GM21360 (cell line): Measurements from ENCODE around the gene SPECC1L.

ENCODE experiments used
- ATAC-seq: cut with Tn5 transposase; IDR thresholded peaks from one replicate; pipeline ENCODE4 v1.9.1; 2021; ENCODE audit warnings: mild to moderate bottlenecking, moderate library complexity; ENCODE audit not compliant: unreplicated experiment

The SPECC1L gene

DNA sequence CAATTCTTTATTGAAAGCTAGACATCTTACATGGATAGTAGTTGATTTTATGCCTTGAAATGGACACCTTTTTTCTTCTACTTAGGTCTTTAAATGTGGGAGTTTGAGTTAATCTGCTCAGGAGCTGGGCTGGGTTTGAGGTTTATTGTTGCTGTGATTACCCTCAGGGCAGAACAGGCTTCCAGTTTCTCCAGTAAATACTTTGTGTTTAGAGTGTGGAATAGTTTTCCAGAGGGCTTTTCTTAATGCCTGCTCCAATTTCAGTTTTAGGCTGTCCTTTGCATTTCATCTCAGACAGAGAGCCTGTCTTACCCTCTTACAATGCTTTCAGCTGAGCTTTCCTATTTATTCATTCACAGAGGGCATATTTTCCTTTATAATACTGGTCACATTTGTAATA lies 86.9 kb downstream of the SPECC1L start:
- ATAC-seq, result no peak

DNA sequence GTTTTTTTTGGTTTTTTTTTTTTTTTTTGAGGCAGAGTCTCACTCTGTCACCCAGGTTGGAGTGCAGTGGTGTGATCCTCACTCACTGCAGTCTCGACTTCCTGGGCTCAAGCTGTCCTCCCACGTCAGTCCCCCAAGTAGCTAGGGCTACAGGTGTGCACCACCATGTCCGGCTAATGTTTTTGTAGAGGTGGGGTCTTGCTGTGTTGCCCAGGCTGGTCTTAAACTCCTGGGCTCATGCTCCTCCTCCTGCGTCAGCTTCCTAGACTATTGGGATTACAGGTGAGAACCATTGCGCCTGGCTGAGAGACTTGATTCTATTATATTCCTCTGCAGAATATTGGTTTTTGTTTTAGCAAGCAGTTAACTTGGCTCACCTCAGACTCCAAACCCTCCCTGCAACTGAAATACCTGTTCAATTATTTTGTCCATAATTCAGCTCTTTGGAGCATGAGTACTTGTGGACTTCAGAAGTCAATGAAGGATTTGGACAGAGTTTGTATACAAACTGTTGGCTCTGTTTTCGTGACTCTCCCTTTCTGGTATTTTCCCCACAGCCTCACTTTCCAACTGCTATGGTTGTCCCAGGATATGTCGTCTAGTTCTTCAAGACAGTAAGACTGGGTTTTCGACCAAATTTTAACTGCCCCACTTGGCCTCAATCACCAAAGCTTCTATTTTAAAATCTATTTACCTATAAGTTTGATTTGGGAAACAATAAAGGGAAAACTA lies 87.6 kb downstream of the SPECC1L start:
- ATAC-seq, result no peak

DNA sequence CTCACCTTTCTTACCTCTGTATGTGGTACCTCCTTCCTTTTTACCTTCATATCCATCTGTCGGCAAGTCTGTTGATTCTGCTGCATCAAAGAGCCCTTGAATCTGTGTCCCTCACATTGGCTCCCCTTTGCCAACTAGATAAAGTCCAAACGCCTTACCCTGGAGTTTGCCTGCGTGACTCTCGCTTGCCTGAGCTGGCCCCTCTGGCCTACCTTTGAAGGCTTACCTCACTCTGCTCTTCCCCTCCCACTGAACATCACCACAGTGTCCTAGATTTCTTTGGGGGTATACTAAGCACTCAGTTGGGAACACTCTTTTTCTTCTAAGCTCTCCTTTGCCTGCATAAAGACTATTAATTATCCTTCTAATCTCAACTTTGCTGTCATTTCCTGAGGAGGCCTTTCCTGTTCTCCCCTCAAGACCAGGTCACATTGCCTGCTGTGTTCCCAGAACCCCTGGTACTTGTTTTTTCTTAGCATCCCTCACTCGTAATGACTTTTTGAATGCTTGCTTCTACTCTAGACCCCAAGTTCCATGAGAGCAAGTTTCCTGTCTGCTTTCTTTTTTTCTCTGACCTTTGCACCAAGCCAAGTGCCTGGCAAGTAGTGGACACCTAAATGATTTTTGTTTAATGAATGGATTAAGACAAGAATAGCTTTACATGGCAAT lies 89.0 kb downstream of the SPECC1L start:
- ATAC-seq, result no peak

DNA sequence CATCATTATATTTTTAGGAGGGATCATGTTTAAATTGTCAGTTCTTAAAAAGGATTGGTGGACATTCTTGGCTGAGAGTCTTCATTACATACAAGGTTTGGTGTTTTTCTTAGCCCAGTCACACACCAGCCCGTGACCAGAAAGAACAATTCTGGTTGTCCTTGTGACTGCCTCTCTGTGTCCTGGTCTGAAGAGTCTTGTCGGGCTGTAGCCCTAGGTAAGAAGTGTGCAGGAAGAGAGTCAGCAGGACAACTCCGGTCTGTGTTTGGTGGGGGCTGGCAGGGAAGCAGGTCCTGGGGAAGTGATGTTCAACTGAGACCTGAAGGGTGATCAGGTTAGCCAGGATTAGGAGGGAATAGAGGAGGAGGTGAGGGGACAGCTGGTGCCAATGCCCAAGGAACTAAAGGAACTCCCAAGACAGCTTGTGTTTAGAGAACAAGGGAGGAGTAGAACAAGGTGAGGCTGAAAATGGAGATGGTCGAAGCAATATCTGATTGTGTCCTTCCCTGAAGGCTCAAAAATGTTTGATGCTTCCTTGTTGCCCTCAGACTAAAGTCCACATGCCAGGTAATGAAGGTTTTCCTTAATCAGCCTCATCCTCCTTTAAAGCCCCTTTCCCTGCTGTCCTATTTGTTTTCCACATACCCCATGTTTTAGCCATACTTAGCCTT lies 91.5 kb downstream of the SPECC1L start:
- no peak for ATAC-seq

DNA sequence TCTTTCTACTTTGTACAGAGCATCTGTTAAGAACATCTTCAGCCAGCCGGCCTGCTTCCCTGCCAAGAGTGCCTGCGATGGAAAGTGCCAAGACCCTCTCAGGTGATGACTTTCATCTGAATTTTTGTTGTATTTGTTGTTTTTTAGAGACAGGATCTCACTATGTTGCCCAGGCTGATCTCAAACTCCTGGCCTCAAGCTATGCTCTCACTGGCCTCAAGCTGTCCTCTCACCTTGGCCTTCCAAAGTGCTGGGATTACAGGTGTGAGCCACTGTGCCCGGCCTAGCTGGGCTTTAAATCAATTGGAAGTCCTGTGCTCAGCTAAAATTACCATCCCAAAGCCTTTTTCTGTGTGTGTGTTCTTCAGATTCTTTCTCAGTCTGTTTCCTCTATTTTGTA lies 92.6 kb downstream of the SPECC1L start:
- ATAC-seq, result no peak

DNA sequence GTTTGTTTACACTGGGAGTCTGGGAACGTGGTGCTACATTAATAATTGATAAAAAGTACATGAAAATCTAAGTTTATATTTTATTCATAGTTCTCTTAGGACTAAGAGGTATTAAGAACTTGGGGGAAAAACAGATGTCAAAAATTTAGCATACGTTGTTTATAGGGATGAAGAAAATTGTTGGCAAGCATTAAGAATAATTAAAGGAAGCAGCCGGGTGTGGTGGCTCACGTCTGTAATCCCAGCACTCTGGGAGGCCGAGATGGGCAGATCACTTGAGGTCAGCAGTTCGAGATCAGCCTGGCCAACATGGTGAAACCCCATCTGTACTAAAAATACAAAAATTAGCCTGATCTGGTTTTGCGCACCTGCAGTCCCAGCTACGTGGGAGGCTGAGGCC lies 96.1 kb downstream of the SPECC1L start:
- ATAC-seq, result no peak

DNA sequence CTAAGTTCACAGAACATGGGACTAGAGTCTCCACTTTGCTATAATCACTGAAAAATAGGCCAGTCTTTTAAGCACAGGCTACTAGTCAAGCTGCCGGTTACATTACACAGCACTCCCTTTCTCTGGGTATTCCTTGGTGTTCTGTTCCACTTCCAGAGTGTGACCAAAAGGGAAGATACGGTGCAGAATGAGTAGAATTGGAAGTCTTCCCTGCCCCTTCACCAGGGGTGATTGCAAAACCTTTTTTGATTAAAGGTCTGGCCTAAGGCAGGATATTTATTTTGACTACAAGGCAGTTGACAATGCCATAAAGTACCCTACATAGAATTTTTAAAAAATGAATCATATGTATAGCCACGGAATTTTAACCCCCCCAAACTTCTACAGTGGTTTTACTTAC lies 97.2 kb downstream of the SPECC1L start:
- ATAC-seq, result no peak

DNA sequence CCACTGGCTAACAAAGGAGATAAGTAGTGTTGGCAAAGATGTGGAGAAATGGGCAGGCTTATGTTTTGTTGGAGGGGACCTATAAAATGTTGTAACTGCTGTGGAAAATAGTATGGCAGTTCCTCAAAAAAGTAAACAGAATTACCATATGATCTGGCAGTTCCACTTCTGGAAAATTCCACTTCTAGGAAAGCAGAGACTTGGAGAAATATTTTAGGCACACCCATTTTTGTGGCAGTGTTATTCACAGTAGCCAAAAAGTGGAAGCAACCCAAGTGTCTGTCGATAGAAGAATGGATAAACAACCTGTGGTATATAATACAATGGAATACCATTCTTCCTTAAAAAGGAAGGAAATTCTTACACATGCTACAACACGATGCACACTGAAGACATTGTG lies 99.8 kb downstream of the SPECC1L start:
- ATAC-seq, result no peak

DNA sequence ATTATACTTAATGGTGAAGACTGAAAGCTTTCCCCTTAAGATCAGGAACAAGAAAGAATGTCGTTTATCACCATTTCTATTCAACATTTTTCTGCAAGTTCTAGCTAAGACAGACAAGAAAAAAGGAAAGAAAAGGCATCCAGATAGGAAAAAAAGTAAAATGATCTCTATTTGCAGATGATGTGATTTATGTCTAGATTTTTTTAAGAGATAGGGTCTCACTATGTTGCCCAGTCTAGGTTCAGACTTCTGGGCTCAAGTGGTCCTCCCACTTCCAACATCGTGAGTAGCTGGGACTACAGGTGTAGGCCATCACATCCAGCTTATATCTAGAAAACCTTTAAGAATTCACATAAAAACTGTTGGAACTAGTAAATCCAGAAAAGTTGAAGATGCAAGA lies 105.4 kb downstream of the SPECC1L start:
- ATAC-seq, result no peak

DNA sequence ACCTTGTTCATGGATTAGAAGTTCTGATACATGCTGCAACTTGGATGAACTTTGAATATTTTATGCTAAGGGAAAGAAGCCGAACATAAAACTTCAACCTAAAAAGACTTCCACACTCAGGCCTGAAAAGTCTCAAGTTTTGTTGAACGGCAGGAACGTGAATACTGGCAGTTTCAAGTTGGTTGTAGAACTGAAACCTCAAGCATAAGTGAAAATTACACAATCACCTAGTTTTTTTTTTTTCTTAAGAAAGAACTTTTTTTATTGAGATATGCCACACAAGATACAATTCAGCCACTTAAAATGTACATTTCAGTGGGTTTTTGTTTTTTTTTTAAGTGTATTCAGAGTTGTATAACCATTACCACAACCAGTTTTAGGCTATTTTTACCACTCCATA lies 106.0 kb downstream of the SPECC1L start:
- ATAC-seq, result no peak

DNA sequence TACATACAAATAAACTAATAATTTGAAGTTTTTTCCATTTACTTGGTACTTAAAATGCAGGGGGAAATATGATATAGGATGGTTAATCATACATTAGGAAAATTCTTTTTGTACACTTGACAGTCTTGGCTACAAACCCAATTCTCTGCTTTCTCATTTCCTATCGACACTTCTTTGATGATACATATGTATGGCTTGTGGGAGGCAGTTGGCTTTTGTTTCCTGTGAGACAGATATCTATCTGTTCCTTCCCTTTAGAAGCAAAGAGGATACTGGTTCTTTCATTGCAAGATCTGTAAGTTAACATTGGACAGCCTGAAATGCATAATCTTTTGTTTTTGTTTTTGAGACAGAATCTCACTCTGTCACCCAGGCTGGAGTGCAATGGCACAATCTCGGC lies 108.9 kb downstream of the SPECC1L start:
- no peak for ATAC-seq

DNA sequence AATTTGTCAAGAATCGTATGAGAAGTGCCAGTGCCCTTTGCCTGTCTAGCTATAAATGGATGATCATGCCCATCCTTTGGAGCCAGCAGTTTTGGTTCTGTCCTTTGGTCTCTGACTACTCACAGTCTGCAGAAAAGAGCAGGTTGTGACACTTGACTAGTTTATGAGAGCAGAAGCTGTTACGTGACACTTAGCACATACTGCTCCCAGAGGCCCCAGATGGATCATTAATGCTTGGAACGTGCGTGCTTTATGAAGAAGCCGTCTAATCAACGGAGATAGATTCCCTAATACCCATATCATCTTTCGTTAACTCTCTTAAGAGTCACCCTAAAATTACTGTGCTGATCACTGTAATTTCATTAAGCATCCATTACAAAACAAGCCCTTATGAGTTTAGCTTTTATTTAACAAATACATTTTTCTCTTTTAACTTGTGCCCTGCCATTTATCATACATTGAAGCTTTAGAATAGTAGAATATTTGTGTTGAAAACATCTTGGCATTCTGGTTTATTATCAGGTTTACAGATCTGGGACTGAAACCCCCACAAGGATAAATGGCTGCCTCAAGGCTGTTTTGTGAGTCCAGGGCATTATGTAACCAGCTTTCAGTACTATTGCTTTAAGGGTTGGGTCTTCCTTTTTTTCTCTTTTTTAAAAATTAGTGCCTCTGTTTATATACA lies 109.7 kb downstream of the SPECC1L start:
- ATAC-seq, result no peak

DNA sequence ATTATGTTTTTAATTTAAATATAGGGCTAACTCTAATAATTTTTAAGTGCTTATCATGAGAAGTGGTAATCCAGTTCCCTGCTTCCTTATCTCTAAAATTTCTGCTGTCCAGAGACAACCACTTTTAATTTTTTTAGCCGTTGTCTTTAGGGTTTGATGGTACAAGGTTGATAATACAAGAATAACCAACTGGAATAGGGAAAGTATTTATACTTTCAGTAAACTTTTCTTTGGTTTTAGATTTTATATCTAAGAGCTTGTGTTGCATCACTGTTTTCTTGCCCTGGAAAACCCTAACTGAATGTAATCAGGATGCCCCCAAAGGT lies 110.2 kb downstream of the SPECC1L start:
- ATAC-seq, result no peak

DNA sequence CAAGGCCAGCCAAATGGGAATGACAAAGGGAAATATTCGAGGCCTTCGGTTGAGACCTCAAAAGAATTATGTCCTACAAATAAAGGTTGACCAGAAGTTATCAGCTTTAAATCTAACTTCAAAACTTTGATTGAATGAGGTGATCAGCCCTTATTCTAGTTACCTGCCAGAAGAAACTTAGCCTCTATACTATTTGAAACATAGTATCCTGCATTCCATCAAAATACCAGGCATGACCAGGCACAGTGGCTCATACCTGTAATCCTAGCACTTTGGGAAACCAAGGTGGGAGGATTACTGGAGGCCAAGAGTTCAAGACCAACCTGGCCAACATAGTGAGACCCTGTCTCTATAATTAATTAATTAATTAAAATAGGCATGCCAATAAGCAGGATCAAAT lies 112.4 kb downstream of the SPECC1L start:
- no peak for ATAC-seq

DNA sequence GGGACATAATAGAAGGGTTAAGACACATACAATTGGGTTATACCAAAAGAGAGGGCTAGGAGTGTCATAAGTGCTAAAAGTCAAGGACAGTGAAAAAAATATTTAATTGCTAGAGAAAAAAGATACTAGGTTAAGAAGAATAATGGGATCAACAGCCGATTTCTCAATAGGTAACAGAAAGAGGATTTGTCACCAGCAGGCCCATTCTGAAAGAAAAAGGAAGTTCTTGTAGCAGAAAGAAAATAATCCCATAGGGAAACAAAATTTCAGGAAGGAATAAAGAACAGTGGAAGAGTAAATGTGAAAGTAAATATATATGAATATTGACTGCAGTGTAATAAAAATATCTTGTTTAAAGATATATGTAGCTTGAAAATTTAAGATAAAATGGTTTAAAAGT lies 113.5 kb downstream of the SPECC1L start:
- ATAC-seq, result no peak

DNA sequence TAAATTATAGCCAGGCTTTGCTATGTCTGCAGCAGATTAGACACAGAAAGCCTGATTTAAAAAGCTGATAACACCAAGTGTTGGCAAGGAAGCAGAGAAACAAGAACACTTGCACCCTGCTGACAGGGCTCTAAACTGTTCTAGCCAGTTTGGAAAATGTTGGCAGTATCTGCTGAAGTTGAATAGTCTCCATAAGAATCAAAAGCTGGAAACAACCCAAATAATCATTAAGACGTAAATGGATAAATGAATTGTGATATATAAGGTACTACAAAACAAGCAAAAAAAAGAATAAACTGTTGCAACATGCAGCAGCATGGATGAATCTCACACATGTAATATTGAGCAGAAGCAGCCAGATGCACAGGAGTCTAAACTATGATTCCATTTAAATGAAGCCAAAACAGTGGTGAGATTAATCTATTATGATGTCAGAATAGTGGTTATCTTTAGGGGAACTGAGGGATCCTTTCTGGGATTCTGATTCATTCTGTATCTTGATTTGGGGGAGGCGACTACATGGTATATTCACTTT lies 116.4 kb downstream of the SPECC1L start:
- ATAC-seq, result no peak

DNA sequence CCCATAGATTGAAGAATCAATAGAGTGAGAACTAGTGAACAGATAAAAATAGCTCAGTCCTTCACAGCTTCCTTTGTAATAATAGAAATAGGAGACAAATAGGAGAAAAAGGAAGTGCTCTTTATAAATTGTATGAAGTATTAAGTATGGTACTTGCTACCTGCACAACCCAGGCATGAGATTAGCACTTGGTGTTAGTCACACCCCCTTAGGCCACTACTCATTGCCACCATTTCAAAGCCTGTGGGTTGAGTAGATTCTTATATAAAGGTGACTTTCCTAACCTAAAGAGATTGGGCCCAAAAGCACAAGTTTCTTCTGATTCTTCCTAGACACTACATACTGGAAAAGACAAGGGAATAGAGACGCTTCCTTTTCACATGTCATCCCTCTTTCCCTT lies 119.0 kb downstream of the SPECC1L start:
- ATAC-seq, result no peak

DNA sequence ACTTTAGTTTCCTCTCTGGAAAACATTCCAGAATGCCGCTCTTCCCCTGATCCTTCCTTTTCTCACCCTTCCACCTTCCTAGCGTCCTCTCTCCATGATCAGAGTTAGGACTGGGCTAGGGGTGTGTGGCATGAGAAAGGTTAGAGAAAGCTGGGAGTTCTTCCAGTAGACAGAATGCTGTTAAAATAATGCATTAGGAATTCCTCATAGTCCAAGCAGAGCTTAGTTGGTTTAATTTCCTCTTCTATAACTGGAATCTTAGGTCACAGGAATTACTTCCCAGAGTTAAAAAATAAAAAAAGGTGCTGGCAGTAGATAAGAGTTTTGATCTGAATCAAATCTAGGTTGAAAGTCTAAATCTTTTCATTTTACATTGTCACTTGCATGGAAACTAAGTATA lies 119.5 kb downstream of the SPECC1L start:
- ATAC-seq, result no peak

DNA sequence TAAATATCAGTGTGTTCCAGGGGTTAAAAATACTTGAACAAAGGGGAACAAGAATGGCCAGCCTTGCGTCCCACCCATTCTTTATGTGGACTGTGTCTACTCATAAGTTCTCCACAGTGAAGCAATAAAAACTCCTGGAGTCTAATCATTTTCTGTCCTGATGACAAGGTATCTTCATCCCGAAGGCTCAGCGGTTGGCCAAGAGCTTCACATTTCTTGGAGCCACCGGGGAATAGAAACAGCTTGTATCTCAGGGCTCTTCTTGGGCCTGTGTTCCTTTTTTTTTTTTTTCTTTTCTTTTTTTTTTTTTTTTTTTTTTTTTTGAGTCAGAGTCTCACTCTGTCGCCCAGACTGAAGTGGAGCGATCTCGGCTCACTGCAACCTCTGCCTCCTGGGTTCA lies 119.9 kb downstream of the SPECC1L start:
- ATAC-seq, result no peak

DNA sequence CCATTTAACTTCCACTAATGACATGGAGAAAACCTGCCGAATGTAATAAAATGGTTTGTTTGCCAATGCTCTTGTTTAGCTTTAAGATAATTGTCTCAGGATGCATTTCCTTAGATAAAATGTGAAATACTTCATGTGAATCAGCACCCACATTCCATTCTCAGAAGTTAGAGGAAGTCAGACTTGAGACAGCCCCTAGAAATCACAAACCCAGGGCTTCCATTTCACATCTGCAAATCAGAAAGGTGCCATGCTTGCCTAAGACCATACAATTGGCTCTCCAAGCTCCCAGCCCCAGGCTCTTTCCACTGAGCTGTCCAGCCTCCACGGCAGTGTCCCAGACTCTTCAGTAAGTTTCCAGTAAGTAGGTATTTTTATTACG lies 121.2 kb downstream of the SPECC1L start:
- no peak for ATAC-seq

DNA sequence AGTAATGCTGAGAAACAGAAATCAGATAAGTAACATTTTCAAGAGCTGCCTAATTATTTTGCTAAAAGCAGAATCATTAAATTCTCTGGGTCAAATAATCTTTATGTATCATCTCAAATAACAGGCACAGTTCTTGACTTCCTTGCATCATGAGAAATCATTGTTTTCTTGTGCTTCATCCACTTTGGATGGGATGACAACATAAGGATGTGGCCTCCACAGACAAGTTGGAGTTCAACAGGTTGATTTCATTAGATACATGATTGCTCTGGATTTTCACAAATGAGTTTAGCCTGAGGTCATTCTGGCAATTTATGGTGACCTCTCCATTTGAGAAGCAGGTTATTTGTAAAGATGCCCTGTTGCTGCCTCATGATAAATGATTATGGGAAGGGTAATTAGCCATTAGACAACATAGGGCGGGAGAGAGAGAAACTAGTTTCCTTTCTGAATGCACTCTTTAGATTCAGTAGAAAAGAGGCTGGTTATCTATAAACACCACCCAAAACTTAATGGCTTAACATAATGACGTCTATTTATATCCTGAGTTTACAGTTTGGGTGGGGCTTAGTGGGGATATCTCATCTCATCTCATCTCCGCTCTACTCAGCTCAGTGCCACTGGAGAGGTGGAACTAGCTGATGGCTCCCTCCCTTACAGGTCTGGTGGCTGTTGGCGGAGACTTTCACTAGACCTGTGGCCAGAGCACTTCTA lies 121.7 kb downstream of the SPECC1L start:
- no peak for ATAC-seq
